Activated T-helper 2 cell treated with anti-CD3 and anti-CD28 coated beads, Interferon-gamma antibody, Interleukin-2, Interleukin-4, amounts not matched to agents 10 μg/mL and 5 μg/mL and 100 μg/mL, durations not matched to agents 14 hours and 24 hours and 36 hours (primary cell): ENCODE data around the gene MYCBPAP. TPM values are rescaled to one million over a fixed set of nuclear protein-coding genes. Genes with fewer than 3 reads are reported as not detected.
"Not testable (repeated sequence)": the region's sequence is repeated elsewhere in the genome, so short reads cannot be mapped to it uniquely, and the experiment has no call there.

Experiments
- DNase-seq: peaks from one replicate; pipeline ENCODE4 v3.0.0; 2021; ENCODE audit warnings: low spot score
- H3K27ac Mint-ChIP-seq: one replicate; pipeline ENCODE4 v1.8.0; 2021; ENCODE audit warnings: mixed read lengths
- H3K27me3 Mint-ChIP-seq: one replicate; pipeline ENCODE4 v1.8.0; 2021; ENCODE audit warnings: low read depth, mixed read lengths
- H3K36me3 Mint-ChIP-seq: one replicate; pipeline ENCODE4 v1.8.0; 2021; ENCODE audit warnings: low read depth, mixed read lengths
- H3K4me1 Mint-ChIP-seq: one replicate; pipeline ENCODE4 v1.8.0; 2021; ENCODE audit warnings: low read depth, mixed read lengths
- H3K4me3 Mint-ChIP-seq: one replicate; pipeline ENCODE4 v1.8.0; 2021; ENCODE audit warnings: low read depth, mild to moderate bottlenecking, moderate library complexity, mixed read lengths
- H3K9me3 Mint-ChIP-seq: one replicate; pipeline ENCODE4 v1.8.0; 2021; ENCODE audit warnings: mixed read lengths
- intact Hi-C: fragments of 100-400 bp; cut with micrococcal nuclease; formaldehyde crosslinking; loops from one replicate; pipeline ENCODE4 v1.15.1; 2023
- total RNA-seq: library from RNA; stranded (reverse); gene quantifications from 2 replicates; pipeline ENCODE4 v1.2.3, GENCODE V29; 2022

The MYCBPAP gene
- total RNA-seq, 1 donor from 2014 or later = 3.1 TPM

DNA sequence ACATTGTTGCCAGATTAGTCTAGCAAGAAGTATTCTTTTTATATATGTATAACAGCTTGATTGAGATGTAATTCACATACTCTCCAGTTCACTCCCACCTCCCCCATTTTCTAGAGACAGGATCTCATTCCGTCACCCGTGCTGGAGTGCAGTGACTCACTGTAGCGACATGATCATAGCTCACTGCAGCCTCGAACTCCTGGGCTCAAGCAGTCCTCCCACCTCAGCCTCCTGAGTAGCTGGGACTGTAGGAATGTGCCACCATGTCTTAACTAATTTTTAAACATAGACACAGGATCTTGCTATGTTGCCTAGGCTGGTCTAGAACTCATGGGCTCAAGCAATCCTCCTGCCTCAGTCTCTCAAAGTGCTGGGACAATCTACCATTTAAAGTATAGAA, 32.9 kb upstream of the MYCBPAP start:
- Mint-ChIP-seq H3K4me3 (no peak overlapping the region), H3K27me3 (peaks cover 8% of the 10 kb centered on the region), H3K9me3 (no peaks in the 10 kb centered on the region), H3K4me1 (peaks cover 14% of the 10 kb centered on the region), H3K27ac (no peak overlapping the region), H3K36me3 (peaks cover 4% of the 10 kb centered on the region)
- no peak for DNase-seq
- intact Hi-C loops = loop anchor here (10.0 kb wide), 1 partner anchor 271 kb away; the partner anchor contains the start of gene COL1A1

DNA sequence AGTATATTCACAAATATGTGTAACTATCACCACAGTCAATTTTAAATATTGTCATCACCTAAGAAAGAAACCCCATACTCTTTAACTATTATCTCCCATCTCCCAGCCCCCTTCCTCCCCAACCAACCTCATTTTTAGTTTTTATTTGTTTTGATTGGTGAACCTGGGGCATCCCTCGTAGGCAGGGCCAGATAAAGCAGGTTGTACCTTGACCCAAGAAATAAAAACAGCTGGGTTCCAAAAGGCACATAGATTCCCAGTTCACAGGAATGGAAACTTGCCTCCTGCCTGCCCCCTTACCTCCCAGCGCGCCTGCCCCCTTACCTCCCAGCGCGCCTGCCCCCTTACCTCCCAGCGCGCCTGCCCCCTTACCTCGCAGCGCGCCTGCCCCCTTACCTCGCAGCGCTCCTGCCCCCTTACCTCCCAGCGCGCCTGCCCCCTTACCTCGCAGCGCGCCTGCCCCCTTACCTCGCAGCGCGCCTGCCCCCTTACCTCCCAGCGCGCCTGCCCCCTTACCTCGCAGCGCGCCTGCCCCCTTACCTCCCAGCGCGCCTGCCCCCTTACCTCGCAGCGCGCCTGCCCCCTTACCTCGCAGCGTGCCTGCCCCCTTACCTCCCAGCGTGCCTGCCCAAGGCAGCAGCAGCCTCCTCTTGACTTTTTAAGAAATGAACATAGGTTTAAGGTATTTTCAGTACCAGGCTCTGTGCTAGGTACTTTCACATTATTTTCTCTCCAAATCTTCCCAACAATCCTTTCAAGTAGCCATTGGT, 32.3 kb upstream of the MYCBPAP start:
- H3K27ac Mint-ChIP-seq, H3K36me3 Mint-ChIP-seq, DNase-seq, H3K27me3 Mint-ChIP-seq, H3K9me3 Mint-ChIP-seq, H3K4me3 Mint-ChIP-seq: not testable (repeated sequence)
- peaks cover 14% of the 10 kb centered on the region for H3K4me1 Mint-ChIP-seq
- intact Hi-C loops = loop anchor here (10.0 kb wide), 1 partner anchor 271 kb away; the partner anchor contains the start of gene COL1A1

DNA sequence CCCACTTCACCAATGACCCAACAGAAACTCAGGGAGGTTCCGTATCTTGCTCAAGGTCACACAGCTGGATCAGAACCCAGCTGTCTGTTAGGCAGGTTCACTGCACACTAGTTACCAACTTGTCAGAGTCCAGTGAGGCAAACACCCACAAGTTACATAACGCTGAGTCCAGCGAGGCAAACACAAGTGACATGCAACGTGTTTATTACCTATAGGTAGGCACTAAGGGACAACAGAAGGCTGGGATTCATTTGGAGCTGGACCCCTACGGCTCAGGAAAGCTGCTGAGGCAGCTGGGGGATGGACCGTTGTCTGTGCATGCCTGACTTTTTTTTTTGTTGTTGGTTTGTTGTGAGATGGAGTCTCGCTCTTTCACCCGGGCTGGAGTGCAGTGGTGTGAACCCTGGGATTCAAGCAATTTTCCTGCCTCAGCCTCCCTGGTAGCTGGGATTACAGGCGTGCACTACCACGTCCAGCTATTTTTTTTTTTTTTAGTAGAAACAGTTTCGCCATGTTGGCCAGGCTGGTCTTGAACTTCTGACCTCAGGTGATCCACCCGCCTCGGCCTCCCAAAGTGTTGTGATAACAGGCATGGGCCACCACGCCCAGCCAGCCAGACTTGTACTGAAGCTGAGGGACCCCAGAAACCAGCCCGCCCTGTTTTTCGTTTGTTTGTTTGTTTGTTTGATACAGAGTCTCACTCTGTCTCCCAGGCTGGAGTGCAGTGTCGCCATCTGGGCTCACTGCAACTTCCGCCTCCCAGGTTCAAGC, 31.5 kb upstream of the MYCBPAP start:
- Mint-ChIP-seq H3K9me3 (no peaks in the 10 kb centered on the region), H3K4me1 (peaks cover 14% of the 10 kb centered on the region), H3K4me3 (no peak overlapping the region), H3K36me3 (peaks cover 4% of the 10 kb centered on the region), H3K27ac (no peak overlapping the region), H3K27me3 (peaks cover 4% of the 10 kb centered on the region)
- DNase-seq = no peak
- intact Hi-C loops = loop anchor here (10.0 kb wide), 1 partner anchor 272 kb away; the partner anchor contains the start of gene COL1A1

DNA sequence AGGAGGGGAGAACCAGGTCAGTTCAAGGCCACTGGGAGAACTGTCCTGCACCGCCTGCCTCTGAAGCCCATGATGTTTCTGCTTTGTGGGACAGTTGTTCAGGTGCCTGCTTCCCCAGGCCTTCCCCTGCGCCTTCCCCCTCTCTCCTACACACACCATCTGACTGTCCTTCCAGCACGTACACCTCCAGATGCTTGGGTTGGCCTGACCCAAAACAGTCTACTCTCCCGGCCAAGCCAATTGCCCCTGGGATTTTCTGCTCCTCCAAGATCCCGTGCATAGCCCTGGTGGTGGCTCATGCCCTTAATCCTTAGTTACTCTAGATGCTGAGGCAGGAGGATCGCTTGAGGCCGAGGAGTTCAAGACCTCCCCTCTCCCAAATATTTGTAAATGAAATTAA, 30.3 kb upstream of the MYCBPAP start:
- Mint-ChIP-seq H3K9me3 (no peaks in the 10 kb centered on the region), H3K27ac (peak overlapping the region; percentile 79), H3K4me1 (peaks cover 18% of the 10 kb centered on the region), H3K36me3 (peaks cover 12% of the 10 kb centered on the region), H3K4me3 (peak overlapping the region; percentile 74), H3K27me3 (peaks cover 4% of the 10 kb centered on the region)
- intact Hi-C loops = loop anchor here (1.0 to 10.0 kb wide), 3 partner anchors 31 to 273 kb away; partner anchors contain the start of genes COL1A1, MYCBPAP and SPATA20
- no peak for DNase-seq

DNA sequence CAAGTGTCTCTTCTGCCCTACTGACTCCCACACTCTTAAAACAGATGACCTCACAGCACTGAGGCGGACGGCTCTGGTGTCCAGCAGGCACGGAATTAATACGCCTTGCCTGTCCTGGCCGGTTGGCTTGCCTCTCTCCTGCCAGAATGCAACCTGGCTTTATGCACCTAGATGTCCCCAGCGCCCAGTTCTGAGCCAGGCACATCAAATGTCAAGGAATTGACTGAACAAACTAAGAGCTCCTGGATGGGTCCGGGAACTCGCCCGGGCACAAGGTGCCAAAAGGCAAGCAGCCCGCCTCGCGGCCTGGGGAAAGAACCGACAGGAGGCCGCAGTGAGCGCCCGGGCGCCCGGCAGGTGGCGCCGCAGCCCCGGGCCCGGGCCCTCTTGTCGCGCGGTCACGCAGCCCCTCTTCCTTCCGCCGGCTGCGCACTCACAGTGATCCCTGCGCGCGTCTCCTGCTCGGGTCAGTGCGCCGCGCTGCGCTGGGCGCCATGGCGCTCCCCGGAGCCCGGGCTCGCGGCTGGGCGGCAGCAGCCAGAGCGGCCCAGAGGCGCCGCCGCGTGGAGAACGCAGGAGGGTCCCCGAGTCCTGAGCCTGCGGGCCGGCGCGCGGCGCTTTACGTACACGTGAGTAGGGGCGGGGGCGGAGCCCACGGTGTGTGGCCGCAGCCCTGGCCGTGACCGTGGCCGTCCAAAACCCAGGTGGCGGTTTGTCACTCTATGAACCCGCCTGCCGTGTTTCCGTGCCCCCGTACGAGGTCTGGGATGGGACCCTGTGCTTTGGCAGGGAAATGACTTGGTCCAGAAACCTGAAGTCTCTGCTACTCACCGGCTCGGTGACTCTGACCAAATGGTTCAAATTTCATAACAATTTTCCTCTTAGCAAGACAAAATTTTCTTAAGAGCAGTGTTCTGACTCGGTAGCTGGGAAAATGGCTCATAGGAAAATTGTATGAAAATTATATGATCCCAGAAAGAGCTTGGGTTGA, 29.6 kb upstream of the MYCBPAP start, which contains the start of gene RSAD1:
Gene RSAD1 (plus strand): TSS at position 470 of the 991 bp plus-strand sequence. CDS start 25 bp downstream, at position 495.
- H3K9me3 Mint-ChIP-seq = no peaks in the 10 kb centered on the region

DNA sequence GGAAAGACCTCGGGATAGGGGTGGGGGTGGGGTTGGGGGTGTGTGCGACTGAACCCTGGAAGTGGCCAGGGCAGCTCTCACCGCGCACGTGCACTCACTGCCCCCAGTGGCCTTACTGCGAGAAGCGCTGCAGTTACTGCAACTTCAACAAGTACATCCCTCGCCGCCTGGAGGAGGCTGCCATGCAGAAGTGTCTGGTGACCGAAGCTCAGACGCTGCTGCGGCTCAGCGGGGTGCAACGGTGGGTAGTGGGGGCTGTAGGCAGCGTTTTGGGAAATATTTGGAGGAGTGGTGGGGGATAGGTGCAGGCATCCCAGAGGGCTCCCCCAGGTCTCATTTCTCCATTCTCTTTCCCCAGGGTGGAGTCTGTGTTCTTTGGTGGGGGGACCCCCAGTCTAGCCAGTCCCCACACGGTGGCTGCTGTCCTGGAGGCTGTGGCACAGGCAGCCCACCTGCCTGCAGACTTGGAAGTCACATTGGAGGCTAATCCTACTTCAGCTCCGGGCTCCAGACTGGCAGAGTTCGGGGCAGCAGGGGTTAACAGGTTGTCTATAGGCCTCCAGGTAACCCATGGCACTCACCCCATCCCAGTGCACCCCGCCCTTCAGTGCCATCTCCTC, 28.6 kb upstream of the MYCBPAP start:
- H3K4me3 Mint-ChIP-seq = peak overlapping the region; percentile 84
- H3K36me3 Mint-ChIP-seq = peaks cover 25% of the 10 kb centered on the region
- H3K9me3 Mint-ChIP-seq = no peaks in the 10 kb centered on the region
- peaks cover 4% of the 10 kb centered on the region for H3K27me3 Mint-ChIP-seq
- H3K4me1 Mint-ChIP-seq = peaks cover 18% of the 10 kb centered on the region
- H3K27ac Mint-ChIP-seq = peak overlapping the region; percentile 69
- peak; percentile 60 for DNase-seq
- intact Hi-C loops = loop anchor here (2.0 to 10.0 kb wide), 4 partner anchors 29 to 275 kb away; partner anchors contain the start of genes ANKRD40, COL1A1 and MYCBPAP

More for the DNA sequence above, 29.6 kb upstream of the MYCBPAP start, which contains the start of gene RSAD1:
- DNase-seq = peak; percentile 79
- Mint-ChIP-seq H3K4me1 (peaks cover 18% of the 10 kb centered on the region), H3K27me3 (peaks cover 4% of the 10 kb centered on the region), H3K27ac (peak within 1 kb of the TSS; percentile 79), H3K36me3 (peaks cover 18% of the 10 kb centered on the region), H3K4me3 (peak within 1 kb of the TSS; percentile 84)
- intact Hi-C loops = loop anchor here (1.0 to 10.0 kb wide), 3 partner anchors 30 to 274 kb away; partner anchors contain the start of genes COL1A1, MYCBPAP and SPATA20

DNA sequence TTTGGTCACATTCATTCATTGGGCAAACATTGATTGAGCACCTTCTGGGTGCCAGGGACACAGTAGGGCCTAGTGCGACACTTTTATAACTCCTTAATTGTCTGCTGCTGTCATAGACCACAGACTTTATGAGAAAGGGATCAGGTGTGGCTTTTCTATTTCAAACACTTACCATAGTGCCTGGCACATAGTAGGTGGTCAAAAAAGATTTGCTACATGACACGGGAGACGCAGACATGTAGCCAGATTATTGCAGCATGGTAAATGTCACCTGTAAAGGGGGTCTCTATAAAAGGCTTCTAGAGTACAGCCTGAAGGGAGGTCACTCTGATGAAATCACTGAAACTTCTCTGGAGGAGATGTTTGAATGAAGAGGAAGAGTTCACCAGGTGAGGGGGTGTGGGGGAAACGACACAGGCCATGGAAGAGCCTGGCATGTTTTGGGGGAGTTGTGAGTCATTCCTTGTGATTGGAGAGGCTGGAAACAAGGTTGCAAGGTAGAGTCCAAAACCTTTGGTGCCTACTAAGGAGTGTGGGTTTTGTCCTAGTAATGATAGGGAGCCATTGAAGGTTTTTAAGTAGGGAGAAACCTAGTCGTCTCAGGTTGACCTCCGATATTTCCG, 28.0 kb upstream of the MYCBPAP start:
- Mint-ChIP-seq H3K4me1 (peaks cover 18% of the 10 kb centered on the region), H3K9me3 (no peaks in the 10 kb centered on the region), H3K27ac (no peak overlapping the region), H3K4me3 (peak overlapping the region; percentile 84), H3K27me3 (peaks cover 4% of the 10 kb centered on the region), H3K36me3 (peaks cover 31% of the 10 kb centered on the region)
- intact Hi-C loops = loop anchor here (5.0 to 10.0 kb wide), 2 partner anchors 147 to 225 kb away; partner anchors contain the start of gene ANKRD40
- no peak for DNase-seq

DNA sequence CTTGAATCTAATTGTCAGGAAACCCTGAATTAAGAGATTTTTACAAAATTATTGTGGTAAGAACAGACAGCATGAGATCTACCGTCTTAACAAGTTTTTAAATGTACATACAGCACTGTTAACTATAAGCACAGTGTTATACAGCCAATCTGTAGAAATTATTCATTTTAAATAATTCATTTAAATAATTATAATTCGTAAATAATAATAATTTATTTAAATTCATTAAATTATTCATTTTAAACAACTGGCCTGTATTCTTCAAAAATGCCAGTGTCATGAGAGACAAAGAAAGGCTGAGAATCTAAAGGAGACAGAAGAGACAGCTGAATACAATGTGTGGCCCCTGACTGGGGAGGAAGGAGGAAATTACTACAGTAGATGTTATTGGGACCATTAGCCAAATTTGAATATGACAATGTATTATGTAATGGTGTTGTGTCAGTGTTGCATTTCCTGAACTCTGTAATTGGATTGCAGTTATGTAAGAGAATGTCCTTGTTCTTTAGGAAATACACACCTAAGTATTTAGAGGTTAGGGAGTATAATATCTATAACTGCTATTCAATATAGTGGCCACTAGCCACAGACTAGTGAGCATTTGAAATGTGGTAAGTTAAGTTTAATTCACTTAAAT, 27.3 kb upstream of the MYCBPAP start:
- no peaks in the 10 kb centered on the region for H3K9me3 Mint-ChIP-seq
- H3K4me3 Mint-ChIP-seq = no peak overlapping the region
- intact Hi-C loops = loop anchor here (5.0 to 10.0 kb wide), 2 partner anchors 146 to 224 kb away; partner anchors contain the start of gene ANKRD40
- H3K36me3 Mint-ChIP-seq = peaks cover 36% of the 10 kb centered on the region
- peaks cover 18% of the 10 kb centered on the region for H3K4me1 Mint-ChIP-seq
- H3K27ac Mint-ChIP-seq = no peak overlapping the region
- H3K27me3 Mint-ChIP-seq = peaks cover 4% of the 10 kb centered on the region
- DNase-seq = no peak

DNA sequence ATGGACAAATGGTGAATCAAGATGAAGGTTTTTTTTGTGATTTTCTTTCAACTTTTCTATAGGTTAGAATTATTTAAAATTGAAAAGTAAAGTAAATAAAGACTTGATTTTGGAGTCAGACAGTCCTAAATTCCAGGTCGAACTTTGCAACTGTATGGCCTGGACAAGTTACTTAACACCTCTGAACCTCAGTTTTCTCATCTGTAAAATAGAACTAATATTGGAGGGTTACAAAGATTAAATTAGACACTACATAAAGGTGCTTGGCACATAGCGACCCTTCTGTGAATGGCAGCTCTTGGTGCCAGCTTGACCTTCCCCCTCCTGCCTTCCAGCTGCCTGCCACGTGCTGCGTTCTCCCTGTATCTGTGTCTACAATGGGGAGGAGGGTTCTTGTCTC, 26.6 kb upstream of the MYCBPAP start:
- H3K27ac Mint-ChIP-seq = no peak overlapping the region
- peaks cover 36% of the 10 kb centered on the region for H3K36me3 Mint-ChIP-seq
- DNase-seq = no peak
- H3K4me1 Mint-ChIP-seq = peaks cover 18% of the 10 kb centered on the region
- intact Hi-C loops = loop anchor here (1.0 to 10.0 kb wide), 3 partner anchors 61 to 223 kb away; partner anchors contain the start of gene ANKRD40
- no peaks in the 10 kb centered on the region for H3K27me3 Mint-ChIP-seq
- no peak overlapping the region for H3K4me3 Mint-ChIP-seq
- H3K9me3 Mint-ChIP-seq = no peaks in the 10 kb centered on the region

DNA sequence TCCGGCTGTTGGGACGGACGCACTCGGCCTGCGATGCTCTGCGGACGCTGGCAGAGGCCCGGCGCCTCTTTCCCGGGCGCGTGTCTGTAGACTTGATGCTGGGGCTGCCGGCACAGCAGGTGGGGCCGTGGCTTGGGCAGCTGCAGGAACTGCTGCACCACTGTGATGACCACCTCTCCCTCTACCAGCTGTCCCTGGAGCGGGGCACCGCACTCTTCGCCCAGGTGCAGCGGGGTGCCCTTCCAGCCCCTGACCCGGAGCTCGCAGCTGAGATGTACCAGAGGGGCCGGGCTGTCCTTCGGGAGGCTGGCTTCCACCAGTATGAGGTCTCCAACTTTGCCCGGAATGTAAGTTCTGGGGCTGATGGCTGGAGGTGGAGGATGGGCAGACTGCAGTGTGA, 26.1 kb upstream of the MYCBPAP start:
- no peak for DNase-seq
- Mint-ChIP-seq H3K4me1 (peaks cover 18% of the 10 kb centered on the region), H3K27ac (no peak overlapping the region), H3K4me3 (no peak overlapping the region), H3K27me3 (no peaks in the 10 kb centered on the region), H3K36me3 (peaks cover 36% of the 10 kb centered on the region), H3K9me3 (no peaks in the 10 kb centered on the region)
- intact Hi-C loops = loop anchor here (1.0 to 10.0 kb wide), 3 partner anchors 60 to 223 kb away; partner anchors contain the start of gene ANKRD40
